Epithelial cell of esophagus (primary cell): ENCODE data around the gene ZNF385D.
A peak's percentile ranks its signal among the peaks of the same experiment; 100 is the strongest.

ENCODE experiments used
- DNase-seq: peaks from one replicate; pipeline ENCODE4 v3.0.0; 2010; ENCODE audit warnings: low read depth
- H3K4me3 ChIP-seq: 2 replicates; pipeline ENCODE4 v1.5.1; 2011; ENCODE audit warnings: mild to moderate bottlenecking, low read length, control low read depth
- CTCF ChIP-seq: IDR thresholded peaks from 2 replicates; pipeline ENCODE4 v1.5.1; 2011; ENCODE audit warnings: low read depth, mild to moderate bottlenecking, low read length, control low read depth, inconsistent platforms; ENCODE audit not compliant: insufficient read depth; ENCODE audit errors: missing control alignments

ZNF385D gene

DNA sequence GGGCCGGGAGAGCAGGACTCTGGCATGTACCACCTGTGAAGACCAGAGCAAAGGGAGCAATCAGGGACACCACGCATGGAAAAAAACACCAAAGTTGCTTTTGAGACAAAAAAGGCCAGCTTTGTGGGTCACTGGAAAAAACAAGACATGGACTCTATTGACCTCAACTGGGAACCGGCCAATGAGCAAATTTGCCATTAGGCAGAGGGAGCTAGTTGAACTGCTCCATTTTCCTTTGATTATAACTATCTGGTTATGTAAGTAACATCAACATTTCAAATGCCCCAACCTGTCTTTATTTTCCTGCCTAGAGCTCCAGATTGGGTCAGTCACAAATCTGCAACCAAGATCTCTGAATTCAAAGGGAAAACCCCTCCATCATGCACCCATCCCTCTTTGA, 86.0 kb downstream of the ZNF385D start:
- no peak for TF ChIP-seq CTCF

DNA sequence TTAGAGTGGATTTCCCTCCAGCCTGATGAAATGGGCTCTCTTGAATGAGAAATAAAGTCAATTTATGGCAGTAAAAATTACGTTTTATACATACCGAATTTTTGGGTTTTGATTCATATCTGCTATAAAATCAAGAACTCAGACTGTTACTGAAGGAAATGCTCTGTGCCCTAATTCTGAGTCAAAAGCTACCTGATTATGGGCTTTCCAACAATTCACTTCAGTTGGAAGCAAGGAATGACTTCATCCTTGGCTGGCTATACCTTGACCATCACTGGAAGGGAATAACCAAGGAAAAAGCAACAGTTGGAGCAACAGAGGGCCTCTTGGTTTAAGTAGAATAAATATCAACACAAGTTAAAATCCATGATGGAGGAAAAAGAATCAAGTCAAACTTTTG, 88.6 kb downstream of the ZNF385D start:
- no peak overlapping the region for H3K4me3 ChIP-seq
- no peak for DNase-seq
- no peak for TF ChIP-seq CTCF

More for the DNA sequence above, 86.0 kb downstream of the ZNF385D start:
- DNase-seq: no peak
- H3K4me3 ChIP-seq: no peak overlapping the region

GRCh38 chr3:21654662-21655061, 96.3 kb downstream of the ZNF385D start:
- no peak overlapping the region for H3K4me3 ChIP-seq
- no peak for TF ChIP-seq CTCF
- DNase-seq: peak; percentile 33

GRCh38 chr3:21654241-21654640, 96.8 kb downstream of the ZNF385D start:
- no peak for TF ChIP-seq CTCF
- no peak overlapping the region for H3K4me3 ChIP-seq
- DNase-seq: no peak

DNA sequence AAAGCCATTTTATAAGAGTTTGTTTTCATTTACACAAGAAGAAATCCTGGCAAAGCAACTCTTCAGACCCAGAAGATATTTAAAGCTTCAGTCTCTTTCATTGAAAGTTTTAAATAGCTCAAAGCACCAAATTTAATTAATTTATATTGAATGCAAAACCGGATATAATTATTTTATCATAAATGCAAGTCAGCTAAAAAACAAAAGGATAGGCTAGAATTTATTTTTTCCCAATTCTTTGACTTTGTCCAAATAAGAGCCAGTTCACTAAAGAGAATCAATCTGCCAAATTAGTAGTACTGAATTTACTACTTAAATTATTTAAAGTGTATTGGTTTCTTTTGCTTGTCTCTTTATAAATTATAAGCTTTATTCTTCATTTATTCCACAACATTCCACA, 101.5 kb downstream of the ZNF385D start:
- H3K4me3 ChIP-seq: no peak overlapping the region
- no peak for DNase-seq
- no peak for TF ChIP-seq CTCF

DNA sequence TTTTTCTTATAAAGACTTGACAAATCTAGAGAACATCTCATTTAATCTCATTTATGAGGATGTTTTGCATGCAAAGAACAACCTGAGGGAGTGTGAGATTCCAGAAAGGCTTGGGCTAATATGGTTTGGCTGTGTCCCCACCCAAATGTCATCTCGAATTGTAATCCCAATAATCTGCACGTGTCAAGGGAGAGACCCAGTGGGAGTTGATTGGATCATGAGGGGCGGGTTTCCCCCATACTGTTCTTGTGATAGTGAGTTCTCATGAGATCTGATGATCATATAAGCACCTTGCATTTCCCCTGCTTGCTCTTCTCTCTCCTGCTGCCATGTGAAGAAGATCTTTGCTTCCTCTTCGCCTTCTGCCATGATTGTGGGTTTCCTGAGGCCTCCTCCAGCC, 103.0 kb downstream of the ZNF385D start:
- no peak for TF ChIP-seq CTCF
- H3K4me3 ChIP-seq: no peak overlapping the region
- DNase-seq: no peak

DNA sequence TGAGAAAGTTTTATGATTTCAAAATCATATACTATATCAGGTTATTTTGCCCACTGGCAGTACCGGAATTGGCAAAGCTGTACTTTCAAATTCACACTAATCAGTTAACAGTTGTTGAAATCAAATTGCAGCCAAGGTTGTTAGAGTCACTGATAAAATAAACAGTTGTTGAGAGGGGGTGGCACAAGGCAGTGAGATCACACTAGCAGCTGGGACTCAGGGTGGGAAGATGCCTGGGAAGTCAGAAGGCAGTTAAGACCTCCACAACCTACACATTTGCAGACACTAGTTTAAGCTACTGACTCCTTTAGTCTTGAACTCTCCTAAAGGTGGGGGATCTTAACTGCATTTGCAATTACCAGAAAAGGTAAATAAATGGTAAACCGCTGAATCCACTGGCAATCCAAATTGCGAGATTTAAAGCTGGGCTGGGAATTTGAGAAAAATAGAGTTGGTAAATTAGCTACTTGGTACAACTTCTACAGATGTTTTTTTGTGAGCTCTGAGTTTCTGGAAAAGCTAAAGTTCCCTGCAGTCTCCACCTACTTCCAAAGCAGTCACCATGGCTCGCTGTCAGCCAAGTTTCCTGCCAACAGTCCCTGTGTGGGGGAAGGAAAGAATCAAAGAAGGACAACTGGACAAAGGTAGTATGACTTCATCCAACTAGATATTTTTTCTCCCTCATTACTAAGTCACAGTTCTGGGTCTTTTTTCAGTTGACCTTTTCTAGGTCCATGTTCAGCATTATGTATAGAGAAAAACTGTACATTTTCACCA, 105.7 kb downstream of the ZNF385D start:
- DNase-seq: no peak
- no peak for TF ChIP-seq CTCF
- H3K4me3 ChIP-seq: no peak overlapping the region
